ENCODE data around the gene SUPV3L1.

DNA sequence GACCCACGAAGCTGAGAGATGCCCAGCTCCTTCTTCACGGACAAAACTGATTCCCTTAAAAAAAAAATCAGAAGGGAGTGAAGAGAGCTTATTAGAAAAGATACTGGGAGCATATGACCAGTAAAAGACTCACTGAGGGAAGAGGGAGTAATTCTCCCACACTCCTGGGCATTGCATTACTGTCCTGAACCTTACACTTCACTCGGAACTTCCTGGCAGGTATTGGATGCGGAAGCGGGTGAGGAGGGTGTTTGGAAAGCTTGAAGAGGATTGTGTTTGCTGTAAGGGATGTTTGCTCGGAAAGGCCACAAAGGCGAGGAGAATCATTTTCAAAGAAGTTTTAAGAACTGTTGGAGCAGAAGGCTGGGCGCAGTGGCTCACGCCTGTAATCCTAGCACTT lies 40.5 kb downstream of the SUPV3L1 start:
- no peak for TF ChIP-seq POLR2AphosphoS5 (IDR thresholded peaks at IDR 0.05)
- TF ChIP-seq, protein P1, sequence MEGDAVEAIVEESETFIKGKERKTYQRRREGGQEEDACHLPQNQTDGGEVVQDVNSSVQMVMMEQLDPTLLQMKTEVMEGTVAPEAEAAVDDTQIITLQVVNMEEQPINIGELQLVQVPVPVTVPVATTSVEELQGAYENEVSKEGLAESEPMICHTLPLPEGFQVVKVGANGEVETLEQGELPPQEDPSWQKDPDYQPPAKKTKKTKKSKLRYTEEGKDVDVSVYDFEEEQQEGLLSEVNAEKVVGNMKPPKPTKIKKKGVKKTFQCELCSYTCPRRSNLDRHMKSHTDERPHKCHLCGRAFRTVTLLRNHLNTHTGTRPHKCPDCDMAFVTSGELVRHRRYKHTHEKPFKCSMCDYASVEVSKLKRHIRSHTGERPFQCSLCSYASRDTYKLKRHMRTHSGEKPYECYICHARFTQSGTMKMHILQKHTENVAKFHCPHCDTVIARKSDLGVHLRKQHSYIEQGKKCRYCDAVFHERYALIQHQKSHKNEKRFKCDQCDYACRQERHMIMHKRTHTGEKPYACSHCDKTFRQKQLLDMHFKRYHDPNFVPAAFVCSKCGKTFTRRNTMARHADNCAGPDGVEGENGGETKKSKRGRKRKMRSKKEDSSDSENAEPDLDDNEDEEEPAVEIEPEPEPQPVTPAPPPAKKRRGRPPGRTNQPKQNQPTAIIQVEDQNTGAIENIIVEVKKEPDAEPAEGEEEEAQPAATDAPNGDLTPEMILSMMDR (IDR thresholded peaks at IDR 0.05), result no peak
- TF ChIP-seq EP300 (IDR thresholded peaks at IDR 0.05), result no peak

Measured in sigmoid colon (tissue), 4 donors.